Measurements from ENCODE around the gene BBOX1.

BBOX1 gene

GRCh38 chr11:27174672-27175210 lies 134.1 kb downstream of the BBOX1 start:
- in situ Hi-C loops (cut with MboI; ENCODE audit: low sequenced_read_pairs) = loop anchor here (25.0 kb wide), 2 partner anchors 288 to 412 kb away; partner anchors contain the start of gene LGR4

GRCh38 chr11:27175562-27175961 lies 134.9 kb downstream of the BBOX1 start:
- in situ Hi-C loops (cut with MboI; ENCODE audit: low sequenced_read_pairs) = loop anchor here (25.0 kb wide), 1 partner anchor 287 kb away; the partner anchor contains the start of gene LGR4
